Activated CD4-positive, alpha-beta T cell treated with anti-CD3 and anti-CD28 coated beads, Interleukin-10, Interleukin-2, amounts not matched to agents 100 ng/mL and 50 ng/mL, durations not matched to agents 16 hours and 8 hours (primary cell): ENCODE results near the gene CD1D.
"Not testable (repeated sequence)": the region's sequence is repeated elsewhere in the genome, so short reads cannot be mapped to it uniquely, and the experiment has no call there.

ENCODE experiments used
- DNase-seq: peaks from one replicate; pipeline ENCODE4 v3.0.0-alpha.2; 2020

Gene CD1D

DNA sequence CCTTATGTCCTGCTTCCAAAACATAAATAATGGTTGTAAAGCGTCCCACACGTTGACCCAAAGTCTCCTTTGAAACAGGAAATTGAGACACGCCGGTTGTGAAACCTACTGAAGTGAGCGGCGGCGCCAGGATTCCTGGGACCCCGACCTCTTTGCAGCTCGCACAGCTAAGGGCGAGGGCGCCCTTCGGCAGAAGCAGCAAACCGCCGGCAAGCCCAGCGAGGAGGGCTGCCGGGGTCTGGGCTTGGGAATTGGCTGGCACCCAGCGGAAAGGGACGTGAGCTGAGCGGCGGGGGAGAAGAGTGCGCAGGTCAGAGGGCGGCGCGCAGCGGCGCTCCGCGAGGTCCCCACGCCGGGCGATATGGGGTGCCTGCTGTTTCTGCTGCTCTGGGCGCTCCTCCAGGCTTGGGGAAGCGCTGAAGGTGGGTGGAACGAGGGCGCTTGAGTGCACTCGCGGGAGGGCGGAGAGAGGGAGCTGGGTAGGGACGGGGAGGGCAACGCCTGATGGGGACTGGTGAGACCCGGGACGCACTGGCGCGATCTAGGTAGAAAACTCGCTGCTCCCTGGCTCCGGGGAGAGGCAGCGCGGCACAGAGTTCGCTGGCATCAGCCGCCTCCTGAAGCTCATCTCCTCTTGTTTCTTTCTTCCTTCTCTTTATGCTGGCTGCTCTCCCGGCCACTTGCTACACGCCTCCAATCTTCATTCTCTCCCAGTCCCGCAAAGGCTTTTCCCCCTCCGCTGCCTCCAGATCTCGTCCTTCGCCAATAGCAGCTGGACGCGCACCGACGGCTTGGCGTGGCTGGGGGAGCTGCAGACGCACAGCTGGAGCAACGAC, at the start of gene CD1D:
CD1D (plus strand) TSS at position 155 of the 836 bp plus-strand sequence; CDS start at position 362, 207 bp downstream.
- peak; percentile 6 for DNase-seq

DNA sequence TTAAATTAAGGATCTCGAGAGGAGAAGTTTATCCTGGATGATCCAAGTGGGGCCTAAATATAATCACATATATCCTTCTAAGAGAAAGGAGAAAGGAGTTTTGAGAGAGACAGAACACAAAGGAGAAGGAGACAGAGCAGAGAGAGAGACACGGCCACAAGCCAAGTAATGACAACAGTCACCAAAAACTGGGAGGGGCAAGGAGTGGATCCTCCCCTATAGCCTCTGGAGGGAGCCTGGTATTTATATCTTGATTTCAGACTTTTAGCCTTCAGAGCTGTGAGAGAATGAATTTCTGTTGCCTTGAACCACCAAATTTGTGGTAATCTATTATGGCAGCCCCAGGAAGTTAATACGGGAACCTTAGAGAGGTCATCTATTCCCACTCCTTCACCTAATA, 49.5 kb upstream of the CD1D start:
- DNase-seq, result no peak

GRCh38 chr1:158140764-158141192, 39.9 kb upstream of the CD1D start:
- no peak for DNase-seq

- no peak for DNase-seq
These were observed 35.4 kb upstream of the CD1D start for GRCh38 chr1:158145173-158145719.

GRCh38 chr1:158146165-158146564, 34.5 kb upstream of the CD1D start:
- DNase-seq, result no peak

DNA sequence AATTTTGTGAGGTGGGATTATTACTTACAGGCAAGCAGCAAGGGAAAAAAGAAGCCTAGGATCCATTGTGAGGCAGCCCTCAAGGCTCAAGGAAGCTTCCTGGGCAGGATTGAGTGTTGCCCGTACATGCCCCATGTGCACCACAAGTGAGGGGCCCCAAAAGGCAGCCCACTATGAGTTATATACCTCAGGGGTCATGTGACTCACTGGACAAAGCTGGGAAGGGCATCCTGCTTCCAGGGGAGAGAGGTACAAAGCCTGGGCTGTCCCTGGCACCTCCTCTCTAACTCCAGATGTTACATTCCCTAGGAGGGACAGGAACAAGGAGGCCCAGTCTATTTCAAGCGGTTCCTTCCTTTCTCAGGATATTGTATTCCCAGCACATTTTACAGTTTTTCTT, 34.0 kb upstream of the CD1D start:
- DNase-seq, result no peak

GRCh38 chr1:158147401-158147800, 33.3 kb upstream of the CD1D start:
- no peak for DNase-seq

- no peak for DNase-seq
These were observed 32.8 kb upstream of the CD1D start for GRCh38 chr1:158147869-158148268.

DNA sequence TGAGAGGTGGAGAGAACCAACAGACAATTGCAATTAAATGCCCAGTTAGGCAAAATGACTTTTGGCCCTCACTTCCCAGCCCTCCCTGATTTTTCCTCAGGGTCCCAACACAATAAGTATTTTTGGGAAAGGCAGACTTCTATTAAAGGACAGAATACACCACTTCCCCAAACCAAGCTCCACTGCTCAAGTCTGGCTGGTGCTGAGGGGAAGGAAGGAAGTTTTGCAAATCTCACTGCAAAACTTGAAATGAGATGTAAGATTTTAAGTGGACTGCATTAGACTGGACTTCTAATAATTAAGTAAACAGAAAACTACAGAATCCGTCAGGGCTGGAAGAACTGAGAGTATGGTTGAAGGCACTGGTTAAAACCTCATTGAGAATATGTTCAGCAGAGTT, 32.2 kb upstream of the CD1D start:
- DNase-seq, result no peak

- DNase-seq, result no peak
These were observed 31.5 kb upstream of the CD1D start for GRCh38 chr1:158149175-158149574.

DNA sequence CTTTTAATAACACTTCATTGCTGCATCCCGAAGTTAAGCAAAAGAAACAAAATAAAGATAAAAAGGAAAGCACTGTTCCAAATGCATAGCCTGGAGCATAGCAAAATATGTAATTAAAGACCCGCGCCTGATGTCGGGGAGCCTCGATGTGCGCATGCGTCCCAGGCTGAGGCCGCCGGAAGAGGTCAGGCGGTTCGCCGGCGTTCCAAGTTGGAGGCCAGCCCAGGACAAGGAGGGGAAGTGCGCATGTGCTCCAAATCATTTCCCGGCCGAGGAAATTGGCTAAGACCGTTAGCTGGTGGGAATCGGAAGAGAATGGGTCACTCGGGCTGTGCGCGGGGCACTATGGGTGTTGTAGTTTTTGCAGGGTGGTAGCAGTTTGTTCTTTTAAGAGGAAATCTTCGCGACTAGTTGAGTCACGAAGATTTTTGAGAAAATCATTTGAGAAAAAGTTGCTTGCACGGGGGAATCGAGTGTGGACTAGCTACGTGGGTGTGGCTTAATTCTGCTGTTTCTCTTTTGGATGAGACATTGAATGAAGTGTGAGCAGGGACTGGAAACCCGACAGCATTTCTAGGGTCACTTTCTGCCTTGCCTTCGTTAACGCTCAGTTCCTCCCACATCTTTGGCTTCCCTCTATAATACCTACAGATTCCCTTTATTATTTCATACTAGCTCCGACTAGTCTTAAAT, 31.0 kb upstream of the CD1D start:
- DNase-seq, result peak; percentile 85

DNA sequence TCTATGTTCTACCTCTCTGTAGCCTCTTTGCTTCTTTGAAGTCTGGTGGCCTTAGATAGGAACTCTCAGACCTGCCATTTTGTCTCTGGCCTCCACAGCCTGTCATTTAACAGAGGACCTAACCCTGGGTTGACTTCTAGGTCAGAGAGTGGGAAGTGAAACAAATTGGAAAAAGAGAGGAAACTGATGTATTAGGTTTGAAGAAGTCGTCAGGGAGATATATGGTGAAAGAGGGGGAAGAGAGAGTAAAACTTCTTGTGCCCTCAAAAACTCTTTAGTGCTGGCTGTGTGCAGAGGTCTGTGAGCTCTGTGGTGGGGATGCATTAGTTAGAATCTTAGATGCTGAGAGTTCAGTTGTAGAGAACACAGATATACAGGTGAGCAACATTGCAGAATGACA, 30.2 kb upstream of the CD1D start:
- no peak for DNase-seq

DNA sequence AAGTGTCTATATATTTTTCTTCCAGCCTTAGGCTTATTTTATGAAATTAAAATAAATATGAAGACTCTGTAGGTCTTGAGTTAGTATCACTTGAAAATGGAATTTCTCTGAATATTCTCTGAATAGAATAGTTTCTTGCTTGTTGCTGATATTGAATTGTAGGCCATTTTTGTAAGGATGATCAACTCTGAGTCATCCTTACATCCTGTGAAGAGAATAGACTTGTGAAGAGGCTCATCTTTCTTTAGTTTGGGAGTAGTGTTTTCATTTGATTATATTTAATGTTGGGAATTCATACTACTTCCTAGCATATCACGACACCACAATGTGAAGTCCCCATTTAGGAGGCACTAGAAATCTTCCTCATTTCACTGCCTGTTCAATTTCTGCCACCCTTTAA, 27.5 kb upstream of the CD1D start:
- no peak for DNase-seq

DNA sequence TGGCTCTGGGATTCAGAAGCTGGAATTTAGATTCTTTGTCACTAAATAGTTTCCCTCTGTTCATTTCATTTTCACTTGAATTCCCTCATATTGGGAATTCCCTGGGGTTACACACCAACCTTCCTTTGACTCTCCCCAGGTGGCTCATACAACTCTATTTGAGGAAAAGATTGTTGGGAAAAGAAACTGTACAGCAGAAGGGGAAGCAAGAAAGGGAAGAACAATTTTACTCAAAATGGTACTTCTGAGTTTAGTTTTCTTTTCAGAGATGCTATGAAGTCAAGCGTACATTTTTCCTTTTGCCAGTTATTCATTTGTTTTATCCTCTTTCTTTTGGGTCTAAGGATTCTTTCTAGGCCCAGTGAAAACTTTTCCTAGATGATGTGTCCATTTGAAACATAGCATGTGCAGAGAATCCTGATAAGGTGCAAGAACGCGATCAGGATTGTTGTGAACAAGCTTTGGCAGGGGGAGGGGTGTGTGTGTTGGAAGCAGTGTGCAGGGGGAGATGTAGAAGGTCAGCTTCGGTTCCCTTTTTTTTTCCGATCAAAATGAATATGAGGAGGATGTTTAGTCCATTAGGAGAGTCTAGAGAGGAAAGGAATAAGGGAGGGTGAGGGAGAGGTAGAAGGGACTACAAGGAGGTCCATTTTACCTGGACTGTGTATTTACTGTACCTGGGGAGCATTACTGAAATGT, 26.8 kb upstream of the CD1D start:
- DNase-seq, result no peak

GRCh38 chr1:158154501-158154900, 26.2 kb upstream of the CD1D start:
- DNase-seq, result no peak

DNA sequence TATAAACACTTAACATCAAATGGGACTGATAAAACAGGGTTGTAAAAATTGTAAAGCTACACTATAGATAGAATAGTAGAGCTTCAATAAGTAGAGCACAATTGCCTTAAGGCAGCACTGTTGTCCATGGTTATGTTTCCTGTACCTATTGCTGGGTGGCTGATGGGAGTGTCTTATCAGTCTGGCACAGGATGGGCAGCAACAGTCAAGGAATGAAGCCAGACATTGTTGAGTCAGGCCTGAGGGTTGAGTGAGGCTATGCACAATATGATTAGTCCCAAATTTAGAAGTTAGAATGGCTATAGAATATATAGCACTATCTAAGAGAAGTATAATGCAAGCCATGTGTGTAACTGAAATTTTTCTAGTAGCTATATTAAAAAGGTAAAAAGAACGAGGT, 25.0 kb upstream of the CD1D start:
- no peak for DNase-seq

DNA sequence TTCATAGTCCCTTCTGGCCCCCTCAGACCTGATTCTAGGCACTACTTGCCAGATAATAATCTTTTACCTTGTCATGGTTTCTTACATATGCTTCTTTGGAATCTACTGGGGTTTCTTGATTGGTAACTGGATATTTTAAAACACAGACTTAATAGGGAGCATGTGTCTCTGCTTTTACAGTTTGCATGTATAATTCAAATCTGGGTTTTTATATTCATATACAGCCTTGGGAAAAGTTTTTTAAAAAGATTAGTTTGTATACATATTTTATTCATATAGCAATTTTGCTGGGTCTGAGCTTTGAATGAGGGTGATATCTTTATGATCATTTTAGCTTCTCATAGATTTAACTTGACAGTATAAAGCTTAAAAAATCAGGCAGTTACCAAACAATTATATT, 21.1 kb upstream of the CD1D start:
- no peak for DNase-seq

DNA sequence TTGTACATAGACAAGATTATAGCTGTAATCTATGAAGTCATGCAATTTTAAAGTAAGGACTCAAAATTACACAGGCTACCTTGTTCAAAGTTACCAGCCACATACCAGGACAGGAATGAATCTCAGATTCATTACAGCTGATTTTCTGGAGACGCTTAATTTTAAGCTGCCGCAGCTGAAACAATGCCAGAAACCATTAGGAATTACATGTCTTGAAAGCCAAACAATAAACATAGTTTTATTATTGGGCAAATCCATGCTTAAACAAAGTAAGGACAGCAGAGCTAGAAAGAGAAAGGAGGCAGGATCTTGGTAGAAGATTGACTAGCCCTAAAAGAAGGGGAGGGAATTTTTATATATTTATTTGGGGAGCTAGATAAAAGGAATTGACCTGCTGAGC, 19.2 kb upstream of the CD1D start:
- no peak for DNase-seq

- DNase-seq, result no peak
These were observed 17.4 kb upstream of the CD1D start for GRCh38 chr1:158163000-158163947.

DNA sequence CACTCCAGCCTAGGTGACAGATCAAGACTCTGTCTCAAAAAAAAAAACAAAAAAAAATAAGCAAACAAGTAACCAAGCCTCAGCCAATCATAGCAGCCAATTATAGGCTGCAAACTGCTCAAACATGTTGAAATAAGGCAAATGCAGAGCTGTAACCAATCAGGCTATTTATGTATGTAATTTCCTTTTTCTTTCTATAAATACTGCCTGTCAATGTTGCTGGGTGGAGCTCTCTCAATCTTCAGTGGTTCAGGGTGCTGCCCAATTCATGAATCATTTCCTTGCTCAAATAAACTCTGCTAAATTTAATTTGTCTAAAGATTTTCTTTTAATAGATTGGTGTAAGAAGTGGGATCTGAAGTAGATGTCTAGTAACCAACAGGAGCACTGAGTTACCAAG, 11.6 kb upstream of the CD1D start:
- no peak for DNase-seq

DNA sequence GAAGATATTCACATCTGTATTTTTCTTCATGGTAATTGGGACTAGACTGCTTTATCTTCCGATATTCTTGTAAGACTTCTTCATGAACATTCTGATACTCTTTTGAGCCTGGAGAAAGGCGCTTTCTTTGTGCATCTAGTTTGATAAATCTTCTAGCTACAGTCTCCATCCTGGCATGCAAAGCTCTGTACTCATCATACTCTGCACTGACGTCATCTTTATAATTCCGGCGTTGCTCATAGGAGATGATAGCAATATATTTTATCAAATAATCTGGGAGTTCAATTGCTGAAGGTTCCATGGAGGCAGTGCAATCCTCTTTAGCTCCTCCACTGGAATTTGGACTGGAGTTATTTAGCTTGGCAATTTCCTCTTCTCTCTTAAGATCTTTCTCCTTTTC, 4.8 kb upstream of the CD1D start:
- not testable (repeated sequence) for DNase-seq

DNA sequence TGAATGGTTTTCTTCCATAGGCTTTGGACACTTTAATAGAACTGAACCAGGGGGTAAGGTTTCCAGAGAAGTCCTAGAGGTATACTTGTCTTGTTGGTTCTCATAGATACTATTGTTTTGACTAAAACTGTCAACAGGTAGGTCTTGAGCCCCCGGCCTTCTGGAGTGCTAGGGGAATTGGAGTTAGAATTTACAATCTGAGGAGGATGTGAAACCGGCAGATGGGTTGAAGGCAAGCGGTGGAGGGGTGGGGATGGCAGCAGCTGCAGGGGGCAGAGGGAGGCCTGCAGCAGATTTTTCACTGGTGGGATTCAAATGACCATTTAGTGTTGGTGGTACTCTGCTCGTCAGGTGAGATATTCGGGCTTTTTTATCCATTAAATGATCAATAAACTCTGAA, 4.3 kb upstream of the CD1D start:
- no peak for DNase-seq
